CD8-positive, alpha-beta memory T cell (primary cell): ENCODE measurements around the gene ECI1. TPM values are rescaled to one million over a fixed set of nuclear protein-coding genes. Genes with fewer than 3 reads are reported as not detected.
A peak's percentile ranks its signal among the peaks of the same experiment; 100 is the strongest.
"Not testable (repeated sequence)": the region's sequence is repeated elsewhere in the genome, so short reads cannot be mapped to it uniquely, and the experiment has no call there.

Source experiments
- CTCF ChIA-PET: fragments of 350-600 bp; sonication (Branson Sonifier 250); formaldehyde crosslinking; loops from one replicate; lab custom pipeline; 2021; ENCODE audit warnings: antibody characterized with exemption; lab: Charles Lee
- POLR2A ChIA-PET: fragments of 350-600 bp; sonication (Branson Sonifier 250); formaldehyde crosslinking; loops from one replicate; lab custom pipeline; 2021; ENCODE audit warnings: antibody characterized with exemption; lab: Charles Lee
- DNase-seq, 5 donors: peaks; one replicate each; pipeline versions ENCODE4 v3.0.0 to v3.0.0-alpha.2; 2020 to 2022; ENCODE audit warnings: mixed read lengths in 1 of 5
- H3K27ac ChIP-seq: one replicate; pipeline ENCODE4 v1.7.0; 2013; ENCODE audit warnings: low read depth, mild to moderate bottlenecking, low read length, moderate library complexity
- H3K27me3 ChIP-seq: 2 replicates; pipeline ENCODE4 v1.7.0; 2013; ENCODE audit warnings: low read length, mild to moderate bottlenecking; ENCODE audit not compliant: insufficient read depth, poor library complexity, severe bottlenecking
- H3K36me3 ChIP-seq: 2 replicates; pipeline ENCODE4 v1.7.0; 2013; ENCODE audit warnings: mild to moderate bottlenecking, low read length, moderate library complexity; ENCODE audit not compliant: insufficient read depth
- H3K4me1 ChIP-seq: 2 replicates; pipeline ENCODE4 v1.7.0; 2013; ENCODE audit warnings: mild to moderate bottlenecking, low read length, moderate library complexity; ENCODE audit not compliant: insufficient read depth
- H3K4me3 ChIP-seq: 2 replicates; pipeline ENCODE4 v1.7.0; 2013; ENCODE audit warnings: mild to moderate bottlenecking, low read length
- H3K9me3 ChIP-seq: 2 replicates; pipeline ENCODE4 v1.7.0; 2013; ENCODE audit warnings: mild to moderate bottlenecking, low read length
- H3K27ac Mint-ChIP-seq, 8 donors: one replicate each; pipeline ENCODE4 v1.8.0; 2020 to 2021; ENCODE audit warnings: mixed read lengths in 8 of 8, mild to moderate bottlenecking in 6 of 8, inconsistent platforms in 3 of 8, moderate library complexity in 3 of 8
- H3K27me3 Mint-ChIP-seq, 2 donors: one replicate each; pipeline ENCODE4 v1.8.0; 2020 to 2021; ENCODE audit warnings: mixed read lengths in 2 of 2, mild to moderate bottlenecking in 1 of 2, moderate library complexity in 1 of 2
- H3K36me3 Mint-ChIP-seq, 3 donors: one replicate each; pipeline ENCODE4 v1.8.0; 2020 to 2021; ENCODE audit warnings: mixed read lengths in 3 of 3, inconsistent platforms in 1 of 3, mild to moderate bottlenecking in 1 of 3
- H3K4me1 Mint-ChIP-seq, 3 donors: one replicate each; pipeline ENCODE4 v1.8.0; 2020 to 2021; ENCODE audit warnings: mixed read lengths in 3 of 3, inconsistent platforms in 1 of 3, mild to moderate bottlenecking in 1 of 3
- H3K4me3 Mint-ChIP-seq, 7 donors: one replicate each; pipeline ENCODE4 v1.8.0; 2020 to 2021; ENCODE audit warnings: mixed read lengths in 7 of 7, mild to moderate bottlenecking in 6 of 7, moderate library complexity in 4 of 7, inconsistent platforms in 2 of 7
- H3K9me3 Mint-ChIP-seq, 5 donors: one replicate each; pipeline ENCODE4 v1.8.0; 2020 to 2022; ENCODE audit warnings: mixed read lengths in 5 of 5, mild to moderate bottlenecking in 3 of 5, moderate library complexity in 2 of 5, inconsistent platforms in 1 of 5
- polyA plus RNA-seq: library from polyadenylated mRNA; unstranded; fragments of 300-500 nt; fragmentation: Illumina TruSeq; gene quantifications from one replicate; pipeline ENCODE4 v1.2.3, GENCODE V29; 2021
- total RNA-seq, 2 experiments: library from RNA; stranded (reverse); gene quantifications; one replicate each; pipeline ENCODE4 v1.2.3, GENCODE V29; 2021

The ECI1 gene
- total and polyA plus RNA-seq, 3 experiments from 2014 or later: 30.3 to 45.9 (median 33.1) TPM

GRCh38 chr16:2203119-2203688 is 48.2 kb downstream of the ECI1 start:
- Mint-ChIP-seq H3K27ac (peak overlapping the region in 2 of 8 donors; percentile 11 to 58), H3K4me1 (peaks cover 14 to 32% (median 21%) of the 10 kb centered on the region in 3 donors), H3K36me3 (peaks cover 0 to 19% (median 4%) of the 10 kb centered on the region in 3 donors), H3K27me3 (peaks cover 10 to 11% of the 10 kb centered on the region in 2 donors), H3K4me3 (peak overlapping the region in 5 of 7 donors; percentile 51 to 88 (median 71))
- not testable (repeated sequence) for H3K4me3 ChIP-seq, DNase-seq, H3K9me3 ChIP-seq, H3K9me3 Mint-ChIP-seq, H3K27ac ChIP-seq, H3K36me3 ChIP-seq, H3K27me3 ChIP-seq
- CTCF ChIA-PET: interaction anchor here (3.9 kb wide), 1 partner anchor 9 kb away, joined by 17 read pairs; no protein-coding TSS in a partner anchor
- H3K4me1 ChIP-seq: peaks cover 17% of the 10 kb centered on the region
- POLR2A ChIA-PET: interaction anchor here (1.0 kb wide), 1 partner anchor 8 kb away, joined by 3 read pairs; no protein-coding TSS in a partner anchor

GRCh38 chr16:2200313-2200712 is 51.1 kb downstream of the ECI1 start:
- H3K27ac Mint-ChIP-seq: no peak overlapping the region
- ChIA-PET POLR2A (interaction anchor here (0.5 to 1.5 kb wide), 2 partner anchors 13 to 14 kb away, joined by 3 read pairs; partner anchors contain the start of gene PGP), CTCF (no interaction called here)
- Histone ChIP-seq H3K4me1 (peaks cover 10% of the 10 kb centered on the region), H3K9me3 (no peaks in the 10 kb centered on the region), H3K27ac (no peak overlapping the region), H3K36me3 (no peaks in the 10 kb centered on the region), H3K4me3 (no peak overlapping the region), H3K27me3 (peaks cover 23% of the 10 kb centered on the region)
- H3K27me3 Mint-ChIP-seq: peaks cover 22 to 24% of the 10 kb centered on the region in 2 donors
- H3K4me1 Mint-ChIP-seq: peaks cover 5 to 14% (median 7%) of the 10 kb centered on the region in 3 donors
- no peaks in the 10 kb centered on the region for H3K9me3 Mint-ChIP-seq
- H3K4me3 Mint-ChIP-seq: peak overlapping the region in 1 of 7 donors; percentile 56
- H3K36me3 Mint-ChIP-seq: peaks cover 0 to under 1% (median 0%) of the 10 kb centered on the region in 3 donors
- DNase-seq: no peak

GRCh38 chr16:2199621-2200139 is 51.7 kb downstream of the ECI1 start:
- H3K27ac Mint-ChIP-seq: no peak overlapping the region
- no peak overlapping the region for H3K4me3 Mint-ChIP-seq
- no peaks in the 10 kb centered on the region for H3K9me3 Mint-ChIP-seq
- peaks cover 25 to 29% of the 10 kb centered on the region in 2 donors for H3K27me3 Mint-ChIP-seq
- Histone ChIP-seq H3K27ac (no peak overlapping the region), H3K9me3 (no peaks in the 10 kb centered on the region), H3K4me1 (peaks cover 13% of the 10 kb centered on the region), H3K27me3 (peaks cover 30% of the 10 kb centered on the region), H3K4me3 (no peak overlapping the region), H3K36me3 (no peaks in the 10 kb centered on the region)
- POLR2A ChIA-PET: interaction anchor here (0.5 to 1.5 kb wide), 2 partner anchors 12 to 15 kb away, joined by 3 read pairs; partner anchors contain the start of gene PGP
- CTCF ChIA-PET: interaction anchor here (0.6 to 1.5 kb wide), 2 partner anchors 52 to 1387 kb away, joined by 3 read pairs; partner anchors contain the start of gene ECI1
- no peaks in the 10 kb centered on the region for H3K36me3 Mint-ChIP-seq
- no peak for DNase-seq
- H3K4me1 Mint-ChIP-seq: peaks cover 4 to 19% (median 10%) of the 10 kb centered on the region in 3 donors

GRCh38 chr16:2199095-2199494 is 52.3 kb downstream of the ECI1 start:
- Histone ChIP-seq H3K27me3 (peaks cover 33% of the 10 kb centered on the region), H3K4me1 (peaks cover 9% of the 10 kb centered on the region), H3K4me3 (no peak overlapping the region), H3K36me3 (no peaks in the 10 kb centered on the region), H3K27ac (no peak overlapping the region), H3K9me3 (no peaks in the 10 kb centered on the region)
- peaks cover 29 to 30% of the 10 kb centered on the region in 2 donors for H3K27me3 Mint-ChIP-seq
- H3K27ac Mint-ChIP-seq: no peak overlapping the region
- H3K36me3 Mint-ChIP-seq: no peaks in the 10 kb centered on the region
- no peak overlapping the region for H3K4me3 Mint-ChIP-seq
- ChIA-PET CTCF (interaction anchor here (0.6 to 1.5 kb wide), 2 partner anchors 53 to 1387 kb away, joined by 3 read pairs; partner anchors contain the start of gene ECI1), POLR2A (interaction anchor here (1.5 kb wide), 1 partner anchor 16 kb away, joined by 3 read pairs; the partner anchor contains the start of gene PGP)
- H3K9me3 Mint-ChIP-seq: no peaks in the 10 kb centered on the region
- peaks cover 0 to 16% (median 6%) of the 10 kb centered on the region in 3 donors for H3K4me1 Mint-ChIP-seq
- DNase-seq: no peak

GRCh38 chr16:2198283-2198682 is 53.1 kb downstream of the ECI1 start:
- Histone ChIP-seq H3K27ac (no peak overlapping the region), H3K27me3 (peaks cover 33% of the 10 kb centered on the region), H3K9me3 (no peaks in the 10 kb centered on the region), H3K4me1 (peaks cover 9% of the 10 kb centered on the region), H3K4me3 (no peak overlapping the region), H3K36me3 (no peaks in the 10 kb centered on the region)
- Mint-ChIP-seq H3K9me3 (no peaks in the 10 kb centered on the region), H3K4me1 (peaks cover 0 to 13% (median 4%) of the 10 kb centered on the region in 3 donors), H3K36me3 (no peaks in the 10 kb centered on the region), H3K27ac (peak overlapping the region in 1 of 8 donors; percentile 23), H3K4me3 (peak overlapping the region in 5 of 7 donors; percentile 33 to 65 (median 34)), H3K27me3 (peaks cover 30 to 33% of the 10 kb centered on the region in 2 donors)
- no peak for DNase-seq
- CTCF ChIA-PET: interaction anchor here (1.5 kb wide), 1 partner anchor 53 kb away, joined by 3 read pairs; the partner anchor contains the start of gene ECI1
- POLR2A ChIA-PET: no interaction called here

GRCh38 chr16:2197765-2198164 is 53.6 kb downstream of the ECI1 start:
- peak overlapping the region; percentile 33 to 65 (median 47) for H3K4me3 Mint-ChIP-seq
- no peaks in the 10 kb centered on the region for H3K9me3 Mint-ChIP-seq
- Histone ChIP-seq H3K27me3 (peaks cover 33% of the 10 kb centered on the region), H3K36me3 (no peaks in the 10 kb centered on the region), H3K4me1 (peaks cover 9% of the 10 kb centered on the region), H3K27ac (no peak overlapping the region), H3K4me3 (no peak overlapping the region), H3K9me3 (no peaks in the 10 kb centered on the region)
- H3K27me3 Mint-ChIP-seq: peaks cover 30 to 33% of the 10 kb centered on the region in 2 donors
- H3K27ac Mint-ChIP-seq: peak overlapping the region in 1 of 8 donors; percentile 23
- peaks cover 0 to 13% (median 4%) of the 10 kb centered on the region in 3 donors for H3K4me1 Mint-ChIP-seq
- DNase-seq: no peak
- POLR2A ChIA-PET: no interaction called here
- CTCF ChIA-PET: no interaction called here
- no peaks in the 10 kb centered on the region for H3K36me3 Mint-ChIP-seq

- no peaks in the 10 kb centered on the region for H3K36me3 Mint-ChIP-seq
- H3K9me3 Mint-ChIP-seq: no peaks in the 10 kb centered on the region
- no peak overlapping the region for H3K4me3 ChIP-seq
- peaks cover 30 to 33% of the 10 kb centered on the region in 2 donors for H3K27me3 Mint-ChIP-seq
- peak overlapping the region in 6 of 7 donors; percentile 34 to 65 (median 56) for H3K4me3 Mint-ChIP-seq
- no peaks in the 10 kb centered on the region for H3K36me3 ChIP-seq
- H3K4me1 ChIP-seq: peaks cover 9% of the 10 kb centered on the region
- peak overlapping the region in 1 of 8 donors; percentile 17 for H3K27ac Mint-ChIP-seq
- no peak overlapping the region for H3K27ac ChIP-seq
- no peaks in the 10 kb centered on the region for H3K9me3 ChIP-seq
- POLR2A ChIA-PET: no interaction called here
- peaks cover 0 to 13% (median 4%) of the 10 kb centered on the region in 3 donors for H3K4me1 Mint-ChIP-seq
- H3K27me3 ChIP-seq: peaks cover 33% of the 10 kb centered on the region
- CTCF ChIA-PET: no interaction called here
- DNase-seq: no peak
Measured at GRCh38 chr16:2196981-2197511, 54.3 kb downstream of the ECI1 start.
